NCI-H1105 treated with DMSO at 0.1 percent for 48 hours (cell line): ENCODE measurements around the gene LGALS1.

Experiments
- DNase-seq: peaks from one replicate; lab custom pipeline; 2025; lab: John Stamatoyannopoulos, UW

LGALS1 gene

DNA sequence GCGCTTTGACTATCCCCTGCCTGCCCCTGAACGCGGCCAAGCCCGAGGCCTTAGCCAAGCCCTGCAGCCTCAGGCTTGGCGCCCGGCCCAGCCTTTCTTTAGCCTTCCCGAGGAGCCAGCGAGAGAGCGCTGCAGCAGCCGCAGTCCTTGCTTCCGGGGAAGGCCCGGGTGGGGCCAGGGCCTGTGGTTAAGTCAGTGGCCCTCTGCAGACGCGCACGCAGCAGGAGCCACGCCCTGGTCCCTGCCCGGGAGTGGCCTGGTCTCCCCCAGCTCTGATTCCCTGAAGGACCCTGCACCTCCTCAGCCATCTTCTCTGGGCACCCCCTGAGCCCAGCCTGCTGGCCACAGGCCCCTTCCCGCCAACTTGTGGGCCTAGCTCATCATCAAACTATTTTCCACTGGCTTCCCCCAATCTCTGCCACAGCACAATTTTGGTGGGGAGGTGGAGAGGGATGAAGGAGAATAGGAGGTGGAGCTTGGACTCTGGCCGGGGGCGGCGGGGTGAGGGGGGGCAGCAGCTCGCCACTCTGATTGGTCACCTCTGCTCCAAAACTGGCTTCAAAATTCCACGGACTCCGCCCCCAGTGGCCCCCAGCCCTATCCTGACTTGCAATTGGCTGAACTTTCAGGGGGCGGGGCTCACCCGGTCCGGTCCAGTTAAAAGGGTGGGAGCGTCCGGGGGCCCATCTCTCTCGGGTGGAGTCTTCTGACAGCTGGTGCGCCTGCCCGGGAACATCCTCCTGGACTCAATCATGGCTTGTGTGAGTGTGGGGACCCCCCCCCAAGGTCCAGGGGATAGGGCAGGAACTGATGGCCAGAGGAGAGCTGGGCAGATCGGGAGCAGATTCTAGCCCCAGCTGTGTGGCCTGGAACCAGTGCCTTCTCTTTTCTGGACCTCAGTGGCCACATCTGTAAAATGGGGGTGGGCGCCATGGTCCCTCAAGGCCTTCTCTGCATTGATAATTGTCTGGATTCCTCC is at the start of gene LGALS1:
TSS of gene LGALS1 (plus strand) at position 686 of the 979 bp plus-strand sequence. CDS start at position 753, 67 bp downstream.
- DNase-seq: peak; percentile 50

DNA sequence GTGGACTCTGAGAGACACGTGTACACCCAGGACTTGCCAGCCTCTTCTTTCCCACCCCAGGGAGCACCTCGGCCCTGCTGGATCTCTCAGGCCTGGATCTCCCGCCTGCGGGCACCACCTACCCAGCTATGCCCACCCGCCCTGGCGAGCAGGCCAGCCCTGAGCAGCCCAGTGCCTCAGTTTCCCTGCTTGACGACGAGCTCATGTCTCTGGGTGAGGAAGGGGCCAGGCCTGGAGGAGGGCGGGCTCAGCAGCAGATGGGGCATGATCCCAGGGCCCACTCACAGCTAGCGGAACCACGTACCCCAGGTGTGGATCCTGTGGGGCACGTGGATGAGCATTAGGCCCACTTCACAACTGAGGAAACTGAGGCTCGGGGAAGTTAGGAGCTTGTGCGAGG is 49.7 kb upstream of the LGALS1 start:
- no peak for DNase-seq

DNA sequence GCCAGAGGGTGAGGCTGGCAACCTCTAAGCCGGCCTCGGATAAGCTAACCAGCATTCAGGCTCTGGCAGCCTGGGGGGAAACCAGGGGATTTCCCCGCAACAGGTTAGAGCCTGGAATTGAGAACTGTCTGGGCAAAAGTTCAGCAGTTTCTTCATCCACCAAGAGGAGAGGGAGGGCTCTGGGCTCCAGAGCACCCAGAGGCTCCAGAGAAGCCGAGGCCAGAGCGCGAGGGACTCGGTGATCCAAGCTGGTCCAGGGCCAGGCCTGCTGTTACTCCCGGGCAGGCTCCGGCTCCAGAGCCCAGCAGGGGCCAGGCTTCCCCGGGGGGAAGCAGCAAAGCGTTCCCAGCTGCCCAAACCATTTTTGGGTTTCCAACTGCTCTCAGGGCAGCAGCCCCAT is 49.3 kb upstream of the LGALS1 start:
- DNase-seq: no peak

DNA sequence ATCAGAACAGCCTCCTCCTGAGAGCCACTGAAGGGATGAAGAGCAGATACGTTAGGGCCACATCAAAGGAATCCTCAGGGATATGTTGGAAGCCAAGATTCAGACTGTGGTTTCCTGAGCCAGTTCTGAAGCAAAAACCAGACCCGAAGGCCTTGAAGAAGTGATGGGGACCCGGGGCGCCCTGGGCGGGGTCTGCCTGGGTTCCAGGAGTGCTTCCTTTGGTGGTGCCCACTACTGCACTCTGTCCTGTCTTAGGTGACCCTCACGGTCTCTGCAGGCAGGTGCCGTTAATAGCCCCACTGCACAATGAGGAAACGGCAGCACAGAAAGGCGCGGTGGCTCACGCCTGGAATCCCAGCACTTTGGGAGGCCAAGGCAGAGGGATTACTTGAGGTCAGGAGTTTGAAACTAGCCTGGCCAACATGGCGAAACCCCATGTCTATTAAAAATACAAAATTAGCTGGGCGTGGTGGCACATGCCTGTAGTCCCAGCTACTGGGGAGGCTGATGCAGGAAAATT is 48.8 kb upstream of the LGALS1 start:
- no peak for DNase-seq

DNA sequence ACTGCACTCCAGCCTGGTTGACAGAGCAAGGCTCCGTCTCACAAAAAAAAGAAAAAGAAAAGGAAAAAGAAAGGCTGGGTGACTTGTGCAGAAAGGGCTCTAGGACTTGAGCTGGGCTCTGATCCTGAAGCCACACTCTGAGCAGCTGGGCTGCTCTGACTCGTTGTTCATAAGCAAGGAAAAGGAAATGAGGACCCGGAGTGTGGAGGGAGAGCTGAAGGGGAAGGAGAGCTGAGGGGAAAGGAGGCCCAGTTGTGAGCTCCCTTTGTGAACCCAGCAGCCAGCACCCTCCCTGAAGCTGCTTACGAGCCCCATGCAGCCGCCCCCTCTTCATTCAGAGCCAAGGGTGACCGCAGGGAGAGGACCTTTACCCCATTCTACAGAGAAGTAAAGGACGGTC is 48.3 kb upstream of the LGALS1 start:
- DNase-seq: no peak

DNA sequence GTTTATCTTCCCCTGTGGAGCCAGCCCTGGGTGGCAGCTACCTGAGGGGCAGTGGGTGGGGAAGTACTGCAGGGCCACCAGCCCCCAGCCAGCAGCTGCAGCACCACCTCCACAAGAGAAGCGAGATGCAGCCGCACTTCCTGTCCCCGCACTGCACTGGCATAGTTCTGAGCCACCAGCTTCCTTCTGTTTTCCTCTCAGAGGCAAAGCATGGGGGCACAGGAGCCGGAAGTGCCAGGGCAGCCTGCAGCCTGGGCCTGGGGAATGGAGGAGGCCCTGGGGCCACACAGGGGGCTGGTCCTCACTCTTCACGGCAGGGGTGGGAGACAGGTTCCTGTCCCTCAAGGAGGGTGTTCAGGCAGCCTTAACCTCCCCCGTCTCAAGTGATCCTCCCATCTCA is 47.9 kb upstream of the LGALS1 start:
- DNase-seq: no peak

DNA sequence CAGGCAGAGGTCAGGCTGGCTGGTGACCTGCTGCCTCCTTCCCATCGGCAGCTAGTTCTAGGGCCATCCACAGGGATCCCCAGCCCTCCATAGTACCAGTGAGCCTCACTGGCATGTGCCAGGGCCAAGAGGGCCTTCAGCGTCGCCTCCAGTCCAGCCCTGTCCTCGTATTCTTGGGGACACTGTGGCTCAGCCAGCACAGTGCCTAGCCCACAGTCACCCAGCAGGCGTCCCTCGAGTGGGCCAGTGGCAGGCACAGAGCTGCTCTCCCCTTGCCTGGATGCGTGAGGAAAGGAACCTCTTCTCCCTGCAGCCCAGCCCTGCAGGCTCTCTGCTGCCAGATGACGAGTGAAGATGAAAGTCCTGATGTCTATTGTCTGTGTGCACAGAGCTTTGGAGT is 46.6 kb upstream of the LGALS1 start:
- no peak for DNase-seq

DNA sequence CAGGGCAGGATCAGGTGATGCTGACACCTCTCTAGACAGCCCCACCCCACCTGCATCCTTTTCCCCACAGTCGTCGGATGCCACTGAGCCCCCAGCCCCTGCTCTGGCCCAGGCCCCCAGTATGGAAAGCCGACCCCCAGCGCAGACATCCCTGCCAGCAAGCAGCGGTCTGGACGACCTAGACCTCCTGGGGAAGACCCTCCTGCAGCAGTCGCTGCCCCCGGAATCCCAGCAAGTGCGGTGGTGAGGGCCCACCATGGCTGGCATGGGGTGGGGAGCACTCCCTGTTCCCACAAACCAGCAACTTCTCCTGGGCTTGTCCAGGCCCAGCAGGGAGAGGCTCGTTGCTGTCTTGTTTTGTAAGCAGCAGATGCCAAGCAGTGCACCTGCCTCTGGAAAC is 45.5 kb upstream of the LGALS1 start:
- DNase-seq: no peak

DNA sequence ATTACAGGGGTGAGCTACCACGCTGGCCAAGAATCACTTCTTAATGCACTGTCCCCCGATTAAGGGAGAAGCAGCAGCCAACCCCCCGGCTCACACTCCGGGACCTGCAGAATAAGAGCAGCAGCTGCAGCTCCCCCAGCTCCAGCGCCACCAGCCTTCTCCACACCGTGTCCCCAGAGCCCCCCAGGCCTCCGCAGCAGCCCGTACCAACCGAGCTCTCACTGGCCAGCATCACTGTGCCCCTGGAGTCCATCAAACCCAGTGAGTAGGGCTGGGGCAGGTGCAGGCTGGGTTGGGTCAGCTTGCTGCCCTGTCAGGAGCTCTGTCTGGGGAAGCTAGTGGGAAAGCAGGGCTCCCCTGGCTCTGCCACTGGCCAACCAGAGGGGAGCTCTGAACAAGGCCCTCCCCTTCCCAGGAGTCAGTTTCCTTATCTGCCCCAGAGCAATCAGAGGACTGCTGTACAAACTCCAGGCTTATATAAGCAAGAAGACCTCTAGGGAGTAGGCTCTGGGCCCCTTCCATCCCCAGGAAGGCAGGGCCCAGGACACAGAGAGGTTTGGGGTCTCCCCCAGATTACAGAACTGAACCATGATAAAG is 44.5 kb upstream of the LGALS1 start:
- DNase-seq: no peak

DNA sequence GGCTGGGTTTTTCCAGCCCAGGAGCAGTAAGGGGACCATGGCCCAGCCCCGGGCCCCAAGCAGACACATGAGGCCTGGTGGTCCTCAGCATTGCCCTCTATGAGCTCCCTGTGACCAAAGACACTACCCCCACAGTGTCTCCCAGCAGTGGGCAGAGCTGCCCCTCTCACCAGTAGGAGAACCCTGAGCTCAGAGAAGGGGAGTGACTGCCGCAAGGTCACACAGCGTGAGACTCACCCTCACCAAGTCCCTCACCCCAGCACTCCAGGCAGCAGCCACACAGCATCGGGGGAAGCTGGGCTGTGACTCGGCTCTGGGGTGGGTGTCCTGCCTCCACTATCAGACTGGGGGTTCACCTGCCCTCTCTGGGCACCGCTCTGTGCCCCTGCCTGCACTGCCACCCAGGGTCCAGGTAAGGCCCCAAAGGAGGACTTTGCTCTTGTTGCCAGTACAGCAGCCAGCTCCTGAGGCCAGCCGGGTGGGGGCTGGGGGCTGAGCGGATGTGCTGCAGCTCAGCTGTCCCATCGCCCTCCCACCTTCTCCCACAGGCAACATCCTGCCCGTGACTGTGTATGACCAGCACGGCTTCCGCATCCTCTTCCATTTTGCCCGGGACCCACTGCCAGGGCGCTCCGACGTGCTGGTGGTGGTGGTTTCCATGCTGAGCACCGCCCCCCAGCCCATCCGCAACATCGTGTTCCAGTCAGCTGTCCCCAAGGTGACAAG is 43.8 kb upstream of the LGALS1 start:
- DNase-seq: no peak

DNA sequence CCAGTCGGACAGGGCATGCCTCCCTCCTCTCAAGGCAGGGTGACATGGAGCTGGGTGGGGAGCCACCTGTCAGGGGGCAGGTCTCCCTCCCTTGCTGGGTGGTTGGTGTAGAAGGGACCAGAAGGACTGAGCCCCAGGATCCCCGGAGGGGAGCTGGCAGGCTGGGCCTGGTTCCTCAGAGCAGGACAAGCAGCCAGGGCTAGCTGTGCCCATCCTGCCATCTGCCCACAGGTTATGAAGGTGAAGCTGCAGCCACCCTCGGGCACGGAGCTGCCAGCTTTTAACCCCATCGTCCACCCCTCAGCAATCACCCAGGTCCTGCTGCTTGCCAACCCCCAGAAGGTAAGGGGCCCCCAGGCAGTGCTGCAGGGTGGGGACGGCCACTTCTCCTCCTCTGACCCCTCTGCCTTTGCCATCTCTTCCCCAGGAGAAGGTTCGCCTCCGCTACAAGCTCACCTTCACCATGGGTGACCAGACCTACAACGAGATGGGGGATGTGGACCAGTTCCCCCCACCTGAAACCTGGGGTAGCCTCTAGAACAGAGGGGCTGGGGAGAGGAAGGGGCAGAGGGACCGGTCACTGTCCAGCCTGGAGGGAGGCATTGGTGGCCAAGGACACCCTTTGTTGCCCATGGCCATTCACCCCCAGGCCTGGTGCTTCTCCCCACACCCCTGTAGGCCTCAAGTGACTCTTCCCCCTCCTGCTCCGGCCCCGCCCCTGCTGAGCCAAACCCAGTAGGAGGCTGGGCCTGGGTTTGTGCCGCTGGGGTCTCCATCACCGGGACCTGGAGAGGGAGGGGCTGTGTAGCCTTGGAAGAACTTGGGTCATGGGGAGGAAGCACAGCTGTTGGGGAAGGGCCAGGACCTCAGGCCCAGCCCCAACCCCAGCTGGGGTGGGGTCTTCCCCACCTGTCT is 43.0 kb upstream of the LGALS1 start:
- no peak for DNase-seq

DNA sequence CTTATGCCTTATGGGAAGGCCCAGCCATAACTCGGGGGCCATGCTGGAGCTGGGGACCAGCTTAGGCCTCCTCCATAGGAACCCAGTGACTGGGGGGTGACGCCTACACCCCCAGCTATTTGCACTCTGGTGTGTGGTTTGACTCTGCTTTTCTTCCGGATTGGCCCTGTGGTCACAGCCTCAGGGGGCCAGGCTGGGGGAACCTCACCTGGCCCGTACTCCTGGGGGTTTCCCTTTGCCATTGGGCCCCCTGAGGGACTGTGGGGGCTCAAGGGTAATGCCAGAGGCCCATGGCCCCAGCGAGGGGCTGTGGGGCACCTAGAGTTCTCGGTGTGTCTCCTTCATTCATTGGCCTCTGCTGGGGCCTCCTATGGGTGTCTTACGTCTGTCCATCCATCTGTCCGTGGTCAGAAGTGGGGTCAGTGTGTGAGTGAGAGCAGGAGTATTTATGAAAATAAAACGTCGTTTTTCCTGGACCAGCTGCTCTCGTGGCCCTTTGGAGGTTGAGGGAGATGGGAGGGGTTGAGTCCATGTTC is 42.3 kb upstream of the LGALS1 start:
- no peak for DNase-seq

DNA sequence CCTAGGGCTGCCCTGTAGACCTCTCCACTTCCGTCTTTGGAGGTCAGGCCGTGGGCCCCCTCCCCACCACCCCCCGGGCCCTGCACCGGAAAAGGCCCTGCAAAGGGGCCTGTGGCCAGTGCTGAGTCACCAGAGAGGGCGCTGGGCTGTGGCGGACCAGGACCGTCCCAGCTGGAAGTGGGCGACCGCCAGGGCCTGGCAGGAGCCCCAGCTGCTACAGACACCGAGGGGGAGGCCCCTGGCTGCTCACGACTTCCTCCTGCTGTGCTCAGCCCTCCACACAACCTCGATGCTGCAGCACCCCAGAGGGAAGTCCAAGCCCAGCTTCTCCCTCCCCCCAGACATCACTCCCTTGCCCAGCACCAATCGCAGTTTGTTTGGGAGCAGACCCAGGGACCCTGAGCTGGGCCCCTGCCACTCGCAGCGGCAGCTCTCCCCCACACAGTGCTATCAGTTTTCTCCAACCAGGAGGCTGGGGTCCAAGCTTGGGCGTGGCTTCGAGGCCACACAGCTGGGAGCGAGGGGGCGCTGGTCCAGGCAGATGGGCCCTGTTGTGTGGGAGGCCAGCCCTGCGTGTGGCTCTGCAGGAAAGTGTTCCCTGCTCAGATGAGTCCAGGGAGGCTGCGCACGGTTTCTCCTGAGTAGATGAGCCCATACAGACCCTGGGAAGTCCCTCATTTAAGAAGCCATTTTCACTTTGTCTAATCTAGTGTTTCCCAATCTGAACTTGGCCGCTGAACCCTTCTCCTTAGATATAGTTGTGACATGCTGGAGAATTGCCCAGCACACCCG is 41.6 kb upstream of the LGALS1 start:
- DNase-seq: no peak

DNA sequence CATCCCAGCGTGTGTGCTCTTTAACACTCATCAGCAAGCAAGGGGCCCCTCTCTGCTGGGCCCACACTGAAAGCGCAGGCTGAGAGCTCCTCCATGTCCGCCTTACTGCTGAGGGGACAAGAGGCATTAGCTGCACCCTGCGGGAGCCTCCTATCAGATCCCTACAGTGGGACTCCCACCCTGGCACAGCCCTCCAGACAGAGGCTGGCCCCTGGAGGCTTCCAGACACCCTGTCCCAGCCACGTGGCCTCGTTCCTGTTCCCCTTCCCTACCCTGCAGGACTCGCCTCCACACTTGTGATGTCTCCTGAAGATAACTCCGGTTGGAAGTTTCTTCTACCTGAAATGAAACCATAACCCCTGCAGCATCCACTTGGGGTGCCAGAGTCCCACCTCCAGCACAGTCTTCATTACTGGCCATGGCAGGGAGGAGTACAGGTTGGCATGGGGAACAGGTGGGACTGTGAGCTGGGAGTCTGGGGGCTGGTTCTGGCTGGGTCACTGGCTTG is 41.0 kb upstream of the LGALS1 start:
- no peak for DNase-seq

DNA sequence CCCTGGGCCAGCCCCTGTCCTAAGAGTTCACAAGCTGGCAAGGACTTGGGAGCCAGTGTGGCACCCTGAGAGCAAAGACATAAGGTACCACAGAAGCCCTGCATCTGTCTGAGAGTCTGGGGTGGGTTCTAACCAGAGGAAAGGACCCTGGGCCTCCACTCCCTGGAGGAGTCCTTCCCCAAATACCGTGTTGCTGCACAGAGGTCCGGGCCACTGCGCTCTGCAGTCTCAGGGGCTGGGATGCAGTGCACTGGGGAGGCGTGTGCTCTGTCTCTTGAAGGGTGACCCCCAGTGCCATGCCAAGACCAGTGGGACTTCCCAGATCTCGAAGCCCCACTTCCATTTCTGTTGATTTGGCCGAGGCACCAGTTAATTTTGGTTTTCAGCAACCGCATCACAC is 40.3 kb upstream of the LGALS1 start:
- no peak for DNase-seq

DNA sequence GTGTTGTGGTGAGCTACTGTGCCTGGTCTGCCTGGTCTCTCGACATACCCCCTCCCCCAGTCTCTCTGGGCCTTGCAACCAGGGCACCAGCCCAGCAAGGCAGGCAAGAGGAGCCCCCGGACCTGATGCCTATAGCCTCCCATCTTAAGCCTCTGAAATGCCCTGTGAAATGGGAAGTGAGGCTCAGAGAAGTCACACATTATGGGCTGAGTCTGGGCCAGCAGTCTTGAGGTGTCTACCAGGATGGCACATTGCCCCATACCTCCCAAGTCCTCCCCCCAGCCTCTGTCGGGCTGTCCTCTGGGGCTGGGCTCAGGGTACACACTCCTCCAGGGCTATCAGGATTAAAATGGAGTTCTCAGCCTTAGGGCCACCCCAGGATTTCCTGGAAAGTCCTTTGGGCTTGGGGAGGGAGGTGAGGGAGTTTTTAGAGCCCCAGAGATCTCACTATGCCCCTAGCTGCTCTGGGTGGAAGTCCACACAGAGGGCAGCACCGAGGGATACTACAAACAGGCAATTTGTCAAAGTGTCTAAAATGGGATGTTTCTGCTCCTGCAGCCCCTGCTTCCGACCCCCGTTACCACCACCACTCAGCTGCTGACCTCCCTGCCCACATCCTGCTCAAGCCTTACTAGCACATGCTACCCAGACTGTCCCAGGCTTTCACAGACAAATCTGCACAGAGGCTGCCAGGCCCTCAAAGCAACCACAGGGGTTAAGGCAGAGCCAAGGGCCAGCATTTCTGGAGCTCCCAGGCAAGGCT is 39.1 kb upstream of the LGALS1 start:
- DNase-seq: no peak

DNA sequence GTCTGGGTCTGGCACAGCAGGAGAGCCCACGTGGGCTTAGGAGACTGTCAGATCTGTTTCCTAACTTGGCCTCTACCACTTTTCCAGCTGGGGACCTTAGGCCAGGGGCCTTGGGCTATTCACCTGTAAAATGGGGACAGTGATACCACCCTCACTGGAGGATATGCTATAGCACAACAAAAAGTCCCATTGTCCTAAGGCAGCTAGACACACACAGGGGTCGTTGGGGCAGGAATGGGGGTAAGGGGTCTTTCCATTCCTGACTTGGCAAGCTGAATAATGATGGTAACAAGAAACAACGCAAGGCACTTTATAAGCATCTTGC is 38.5 kb upstream of the LGALS1 start:
- DNase-seq: no peak

DNA sequence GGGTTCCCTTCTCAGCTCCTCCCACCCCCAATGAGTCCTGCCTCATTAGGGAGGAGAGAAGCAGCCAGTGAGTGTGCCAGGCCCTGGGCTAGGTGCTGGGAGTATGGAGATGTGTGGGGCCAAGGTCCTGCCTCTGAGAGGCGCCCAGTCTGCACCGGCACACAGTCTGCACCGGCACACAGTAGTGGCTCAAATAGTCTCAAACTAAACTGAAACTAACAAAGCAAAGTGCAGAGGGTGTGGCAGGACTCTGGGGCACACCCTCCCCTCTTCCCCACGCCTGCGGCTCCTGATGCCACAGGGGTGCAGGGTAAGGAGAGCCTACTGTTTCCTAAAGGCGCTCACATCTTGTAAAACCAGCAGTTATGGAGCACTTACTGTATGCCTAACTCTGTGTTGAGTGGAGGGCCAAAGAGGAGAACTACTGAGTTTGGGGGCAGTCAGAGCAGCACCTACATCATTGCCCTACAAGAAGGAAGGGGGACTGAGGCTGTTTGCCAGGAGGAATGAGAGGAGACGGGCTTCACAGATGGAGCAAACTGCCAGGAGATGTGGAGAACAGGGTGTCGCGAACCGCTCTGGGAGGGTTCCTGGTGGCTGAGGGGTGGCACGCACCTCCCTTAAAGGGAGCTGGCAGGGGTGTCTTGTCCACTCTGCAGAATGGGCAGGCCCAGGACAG is 36.9 kb upstream of the LGALS1 start:
- no peak for DNase-seq
